ENCODE results near the gene CDCP2. TPM values are rescaled to one million over a fixed set of nuclear protein-coding genes. Genes with fewer than 3 reads are reported as not detected.

CDCP2 gene
- total RNA-seq, 5 donors from 2014 or later (not counting 1 experiment from before 2014, with no cell fraction given): 0.25 to 0.35 (median 0.35) TPM; not detected in 2

DNA sequence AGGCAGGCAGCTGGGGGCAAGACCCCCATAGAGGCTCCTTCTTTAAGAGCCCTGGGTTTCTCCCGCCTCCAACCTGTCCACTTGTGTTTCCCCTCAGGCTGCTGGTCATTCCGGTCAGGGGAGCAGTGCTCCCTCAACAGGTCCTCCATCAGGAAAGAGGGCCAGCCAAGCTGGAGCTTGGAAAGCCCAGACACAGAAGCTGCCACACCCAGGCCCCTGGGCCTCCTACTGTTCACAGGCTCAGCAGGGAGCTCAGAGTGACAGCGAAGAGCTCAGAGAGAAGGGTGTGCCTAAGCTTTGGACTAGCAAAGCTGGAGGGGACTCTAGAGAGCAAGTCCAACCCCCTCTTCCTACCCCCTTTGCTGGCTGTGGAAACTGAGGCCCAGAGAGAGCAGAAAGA lies 10.3 kb upstream of the CDCP2 start:
- H3K4me1 Mint-ChIP-seq: no peaks in the 10 kb centered on the region

DNA sequence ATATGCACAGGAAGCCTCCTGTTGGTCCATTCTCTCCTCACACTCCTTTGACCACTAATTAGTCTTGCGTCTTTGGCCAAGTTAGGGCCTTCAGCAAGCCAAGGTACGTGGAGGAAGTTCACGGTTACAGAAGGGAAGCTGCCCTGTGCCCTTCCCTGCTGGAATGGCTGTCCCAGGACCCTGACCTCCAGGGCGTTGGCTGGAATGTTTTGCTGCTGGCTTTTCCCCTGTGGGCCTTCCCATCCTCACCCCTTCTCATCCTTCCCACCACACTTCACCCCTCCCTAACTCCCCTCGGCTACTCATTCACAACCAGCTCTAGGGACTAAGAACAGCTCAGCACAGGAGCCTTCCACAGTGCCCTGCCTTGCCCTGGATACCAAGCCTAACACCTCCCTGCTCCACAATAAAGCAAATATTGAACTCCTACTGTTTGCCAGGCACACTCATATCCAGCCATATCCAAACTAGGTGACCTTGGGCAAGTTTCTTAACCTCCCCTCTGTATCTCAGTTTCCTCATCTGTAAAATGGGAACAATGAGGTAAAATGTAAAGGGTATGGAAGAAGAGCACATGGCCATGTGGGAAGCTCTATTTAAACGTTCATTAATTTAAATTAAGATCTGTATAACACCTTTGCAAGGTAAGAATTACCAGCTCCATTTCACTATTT lies 8.8 kb upstream of the CDCP2 start:
- no peaks in the 10 kb centered on the region for H3K36me3 ChIP-seq (ENCODE audit: control insufficient read depth in 2 of 2, extremely low read depth in 1 of 2, insufficient read depth in 1 of 2, low read length in 1 of 2)
- DNase-seq (no peak), ATAC-seq (replicated peaks in 1 of 4) (no peak)
- H3K27ac ChIP-seq (ENCODE audit: low read length): no peak overlapping the region
- 94% methylated on average over 3 of the region's 6 CpGs for WGBS (ENCODE audit: insufficient coverage)
- Mint-ChIP-seq H3K27me3 (no peaks in the 10 kb centered on the region), H3K4me1 (no peaks in the 10 kb centered on the region), H3K36me3 (no peaks in the 10 kb centered on the region), H3K9me3 (no peaks in the 10 kb centered on the region), H3K4me3 (no peak overlapping the region), H3K27ac (no peak overlapping the region)
- no peaks in the 10 kb centered on the region for H3K4me1 ChIP-seq (ENCODE audit: control insufficient read depth in 1 of 2, extremely low read depth in 1 of 2, insufficient read depth in 2 of 2, low read length in 2 of 2)
- POLR2A ChIA-PET: no interaction called here
- H3K9me3 ChIP-seq: no peaks in the 10 kb centered on the region
- H3K4me3 ChIP-seq (ENCODE audit: control insufficient read depth in 1 of 2, extremely low read depth in 1 of 2, low read length in 1 of 2): no peak overlapping the region
- CTCF ChIA-PET: no interaction called here
- peaks cover 0 to 9% of the 10 kb centered on the region in 2 experiments for H3K27me3 ChIP-seq (replicated peaks in 1 of 2; ENCODE audit: control insufficient read depth in 2 of 2, extremely low read depth in 1 of 2, insufficient read depth in 2 of 2, low read length in 1 of 2)

More for the DNA sequence above, 10.3 kb upstream of the CDCP2 start:
- ATAC-seq (replicated peaks in 1 of 4) (no peak), DNase-seq (no peak)
- Mint-ChIP-seq H3K27me3 (no peaks in the 10 kb centered on the region), H3K9me3 (no peaks in the 10 kb centered on the region), H3K27ac (no peak overlapping the region), H3K36me3 (no peaks in the 10 kb centered on the region), H3K4me3 (no peak overlapping the region)
- Histone ChIP-seq H3K36me3 (ENCODE audit: control insufficient read depth in 2 of 2, extremely low read depth in 1 of 2, insufficient read depth in 1 of 2, low read length in 1 of 2) (no peaks in the 10 kb centered on the region), H3K27me3 (replicated peaks in 1 of 2; ENCODE audit: control insufficient read depth in 2 of 2, extremely low read depth in 1 of 2, insufficient read depth in 2 of 2, low read length in 1 of 2) (peaks cover 0 to 9% of the 10 kb centered on the region in 2 experiments), H3K4me3 (ENCODE audit: control insufficient read depth in 1 of 2, extremely low read depth in 1 of 2, low read length in 1 of 2) (no peak overlapping the region), H3K4me1 (ENCODE audit: control insufficient read depth in 1 of 2, extremely low read depth in 1 of 2, insufficient read depth in 2 of 2, low read length in 2 of 2) (no peaks in the 10 kb centered on the region), H3K27ac (ENCODE audit: low read length) (no peak overlapping the region), H3K9me3 (no peaks in the 10 kb centered on the region)
- POLR2A ChIA-PET: no interaction called here
- CTCF ChIA-PET: no interaction called here
- 100% methylated on average over 2 of the region's 3 CpGs for WGBS (ENCODE audit: insufficient coverage)

GRCh38 chr1:54160351-54160750 lies 7.6 kb upstream of the CDCP2 start:
- CTCF ChIA-PET: no interaction called here
- WGBS (ENCODE audit: insufficient coverage): no CpG with 5 or more reads among the region's 3 CpGs
- H3K9me3 Mint-ChIP-seq: no peaks in the 10 kb centered on the region
- DNase-seq (no peak), ATAC-seq (replicated peaks in 1 of 4) (no peak)
- H3K36me3 Mint-ChIP-seq: no peaks in the 10 kb centered on the region
- H3K27me3 ChIP-seq (replicated peaks in 1 of 2; ENCODE audit: control insufficient read depth in 2 of 2, extremely low read depth in 1 of 2, insufficient read depth in 2 of 2, low read length in 1 of 2): peaks cover 0 to 9% of the 10 kb centered on the region in 2 experiments
- H3K4me1 Mint-ChIP-seq: no peaks in the 10 kb centered on the region
- POLR2A ChIA-PET: no interaction called here
- no peak overlapping the region for H3K4me3 Mint-ChIP-seq
- no peaks in the 10 kb centered on the region for H3K27me3 Mint-ChIP-seq
- H3K27ac ChIP-seq (ENCODE audit: low read length): no peak overlapping the region
- H3K9me3 ChIP-seq: no peaks in the 10 kb centered on the region
- H3K27ac Mint-ChIP-seq: no peak overlapping the region
- no peak overlapping the region for H3K4me3 ChIP-seq (ENCODE audit: control insufficient read depth in 1 of 2, extremely low read depth in 1 of 2, low read length in 1 of 2)
- H3K4me1 ChIP-seq (ENCODE audit: control insufficient read depth in 1 of 2, extremely low read depth in 1 of 2, insufficient read depth in 2 of 2, low read length in 2 of 2): no peaks in the 10 kb centered on the region
- no peaks in the 10 kb centered on the region for H3K36me3 ChIP-seq (ENCODE audit: control insufficient read depth in 2 of 2, extremely low read depth in 1 of 2, insufficient read depth in 1 of 2, low read length in 1 of 2)

GRCh38 chr1:54159733-54160316 lies 7.0 kb upstream of the CDCP2 start:
- CTCF ChIA-PET: no interaction called here
- H3K9me3 ChIP-seq: no peaks in the 10 kb centered on the region
- Mint-ChIP-seq H3K4me1 (no peaks in the 10 kb centered on the region), H3K4me3 (no peak overlapping the region), H3K27ac (no peak overlapping the region), H3K36me3 (no peaks in the 10 kb centered on the region), H3K27me3 (no peaks in the 10 kb centered on the region), H3K9me3 (no peaks in the 10 kb centered on the region)
- H3K4me3 ChIP-seq (ENCODE audit: control insufficient read depth in 1 of 2, extremely low read depth in 1 of 2, low read length in 1 of 2): no peak overlapping the region
- no peak for ATAC-seq (replicated peaks in 1 of 4)
- no peak overlapping the region for H3K27ac ChIP-seq (ENCODE audit: low read length)
- no peaks in the 10 kb centered on the region for H3K4me1 ChIP-seq (ENCODE audit: control insufficient read depth in 1 of 2, extremely low read depth in 1 of 2, insufficient read depth in 2 of 2, low read length in 2 of 2)
- no peaks in the 10 kb centered on the region for H3K36me3 ChIP-seq (ENCODE audit: control insufficient read depth in 2 of 2, extremely low read depth in 1 of 2, insufficient read depth in 1 of 2, low read length in 1 of 2)
- peaks cover 0 to 9% of the 10 kb centered on the region in 2 experiments for H3K27me3 ChIP-seq (replicated peaks in 1 of 2; ENCODE audit: control insufficient read depth in 2 of 2, extremely low read depth in 1 of 2, insufficient read depth in 2 of 2, low read length in 1 of 2)
- no peak for DNase-seq
- POLR2A ChIA-PET: no interaction called here
- 42% methylated on average over 3 of the region's 4 CpGs for WGBS (ENCODE audit: insufficient coverage)

DNA sequence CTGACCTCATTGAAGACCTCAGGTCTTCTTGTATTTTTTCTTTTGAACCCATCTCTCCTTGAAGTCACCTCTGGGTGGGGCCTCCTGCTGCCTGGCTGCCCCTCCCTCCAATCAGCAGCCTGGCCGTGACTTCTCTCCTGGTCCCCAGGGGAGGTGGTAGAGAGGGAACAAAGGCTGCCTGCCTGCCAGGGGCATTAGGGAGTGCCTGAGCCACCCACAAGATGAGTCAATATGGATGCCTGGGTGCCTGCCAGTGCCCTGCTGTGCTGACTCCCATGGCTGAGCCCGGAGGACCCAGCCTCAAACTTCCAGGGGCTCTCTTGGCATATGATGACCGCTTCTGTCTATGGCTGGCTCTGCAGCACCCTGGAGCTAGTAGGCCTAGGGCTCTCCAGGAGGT lies 5.3 kb upstream of the CDCP2 start:
- Mint-ChIP-seq H3K4me1 (no peaks in the 10 kb centered on the region), H3K9me3 (no peaks in the 10 kb centered on the region), H3K4me3 (no peak overlapping the region), H3K36me3 (no peaks in the 10 kb centered on the region), H3K27ac (no peak overlapping the region), H3K27me3 (no peaks in the 10 kb centered on the region)
- DNase-seq (no peak), ATAC-seq (replicated peaks in 1 of 4) (no peak)
- Histone ChIP-seq H3K36me3 (ENCODE audit: control insufficient read depth in 2 of 2, extremely low read depth in 1 of 2, insufficient read depth in 1 of 2, low read length in 1 of 2) (no peaks in the 10 kb centered on the region), H3K27ac (ENCODE audit: low read length) (no peak overlapping the region), H3K4me1 (ENCODE audit: control insufficient read depth in 1 of 2, extremely low read depth in 1 of 2, insufficient read depth in 2 of 2, low read length in 2 of 2) (no peaks in the 10 kb centered on the region), H3K4me3 (ENCODE audit: control insufficient read depth in 1 of 2, extremely low read depth in 1 of 2, low read length in 1 of 2) (no peak overlapping the region), H3K27me3 (replicated peaks in 1 of 2; ENCODE audit: control insufficient read depth in 2 of 2, extremely low read depth in 1 of 2, insufficient read depth in 2 of 2, low read length in 1 of 2) (peaks cover 0 to 9% of the 10 kb centered on the region in 2 experiments), H3K9me3 (no peaks in the 10 kb centered on the region)
- POLR2A ChIA-PET: no interaction called here
- CTCF ChIA-PET: no interaction called here
- WGBS (ENCODE audit: insufficient coverage): 69% methylated on average over 2 of the region's 3 CpGs

GRCh38 chr1:54157401-54157800 lies 4.6 kb upstream of the CDCP2 start:
- Histone ChIP-seq H3K4me3 (ENCODE audit: control insufficient read depth in 1 of 2, extremely low read depth in 1 of 2, low read length in 1 of 2) (no peak overlapping the region), H3K9me3 (no peaks in the 10 kb centered on the region), H3K4me1 (ENCODE audit: control insufficient read depth in 1 of 2, extremely low read depth in 1 of 2, insufficient read depth in 2 of 2, low read length in 2 of 2) (no peaks in the 10 kb centered on the region), H3K27me3 (replicated peaks in 1 of 2; ENCODE audit: control insufficient read depth in 2 of 2, extremely low read depth in 1 of 2, insufficient read depth in 2 of 2, low read length in 1 of 2) (peaks cover 0 to 9% of the 10 kb centered on the region in 2 experiments), H3K27ac (ENCODE audit: low read length) (no peak overlapping the region), H3K36me3 (ENCODE audit: control insufficient read depth in 2 of 2, extremely low read depth in 1 of 2, insufficient read depth in 1 of 2, low read length in 1 of 2) (no peaks in the 10 kb centered on the region)
- Mint-ChIP-seq H3K4me1 (no peaks in the 10 kb centered on the region), H3K36me3 (no peaks in the 10 kb centered on the region), H3K27ac (no peak overlapping the region), H3K27me3 (no peaks in the 10 kb centered on the region), H3K4me3 (no peak overlapping the region), H3K9me3 (no peaks in the 10 kb centered on the region)
- ATAC-seq (replicated peaks in 1 of 4) (no peak), DNase-seq (no peak)
- WGBS (ENCODE audit: insufficient coverage): 78% methylated on average over 4 of the region's 6 CpGs
- ChIA-PET CTCF (no interaction called here), POLR2A (no interaction called here)
